Ovary (tissue), 3 donors: ENCODE data around the gene INTS7.

Source experiments
- EP300 ChIP-seq: sonication (generic); formaldehyde crosslinking; IDR thresholded peaks from one replicate; pipeline ENCODE4 v1.6.1; 2017; ENCODE audit warnings: antibody characterized with exemption
- TF ChIP-seq, protein P1 (sequence below), 3 donors: fragments of 450-650 bp in 2 of 3; fragments of 200-600 bp in 1 of 3; IDR thresholded peaks; one replicate each; pipeline versions ENCODE4 v1.5.1 to v1.8.0; 2016 to 2022; ENCODE audit warnings: antibody characterized with exemption in 3 of 3, mild to moderate bottlenecking in 1 of 3
- donor health status: DM: no; HTN: no; CAD: no.

DNA sequence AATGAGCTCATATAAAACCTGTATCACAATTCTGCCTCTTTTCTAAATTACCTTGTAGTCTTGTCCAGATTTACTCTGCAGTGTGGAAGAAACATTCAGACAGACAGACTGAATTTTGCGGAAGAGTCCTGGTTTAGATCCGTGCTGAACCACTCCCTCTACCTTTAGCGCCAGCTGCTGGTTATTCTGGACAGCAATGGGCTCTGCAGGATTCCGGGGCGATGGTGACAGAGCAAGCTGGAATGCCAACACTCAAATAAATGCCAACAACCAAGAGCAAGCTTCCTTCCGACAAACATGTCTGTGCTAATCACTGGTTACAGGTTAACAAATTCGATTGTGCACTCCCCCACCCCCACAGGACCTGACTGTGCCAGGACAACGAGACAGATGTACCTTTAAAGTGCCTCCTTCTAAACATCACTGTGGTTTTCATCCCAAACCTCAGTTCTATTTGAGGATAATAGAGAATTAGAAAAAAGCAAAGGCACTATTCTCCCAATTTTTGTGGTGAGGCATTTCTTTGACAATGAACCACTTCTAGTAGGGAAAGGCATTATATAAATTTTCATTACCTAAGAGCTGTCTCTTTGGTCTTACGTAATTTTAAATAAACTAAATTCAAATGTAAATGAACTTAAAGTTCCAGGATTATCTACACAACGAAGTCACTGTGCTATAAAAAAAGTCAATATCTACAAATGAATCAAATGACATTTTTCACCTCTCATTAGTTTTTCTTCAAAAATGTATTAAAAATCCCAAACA is 90.4 kb downstream of the INTS7 start:
- no peak for TF ChIP-seq EP300
- TF ChIP-seq, protein P1, sequence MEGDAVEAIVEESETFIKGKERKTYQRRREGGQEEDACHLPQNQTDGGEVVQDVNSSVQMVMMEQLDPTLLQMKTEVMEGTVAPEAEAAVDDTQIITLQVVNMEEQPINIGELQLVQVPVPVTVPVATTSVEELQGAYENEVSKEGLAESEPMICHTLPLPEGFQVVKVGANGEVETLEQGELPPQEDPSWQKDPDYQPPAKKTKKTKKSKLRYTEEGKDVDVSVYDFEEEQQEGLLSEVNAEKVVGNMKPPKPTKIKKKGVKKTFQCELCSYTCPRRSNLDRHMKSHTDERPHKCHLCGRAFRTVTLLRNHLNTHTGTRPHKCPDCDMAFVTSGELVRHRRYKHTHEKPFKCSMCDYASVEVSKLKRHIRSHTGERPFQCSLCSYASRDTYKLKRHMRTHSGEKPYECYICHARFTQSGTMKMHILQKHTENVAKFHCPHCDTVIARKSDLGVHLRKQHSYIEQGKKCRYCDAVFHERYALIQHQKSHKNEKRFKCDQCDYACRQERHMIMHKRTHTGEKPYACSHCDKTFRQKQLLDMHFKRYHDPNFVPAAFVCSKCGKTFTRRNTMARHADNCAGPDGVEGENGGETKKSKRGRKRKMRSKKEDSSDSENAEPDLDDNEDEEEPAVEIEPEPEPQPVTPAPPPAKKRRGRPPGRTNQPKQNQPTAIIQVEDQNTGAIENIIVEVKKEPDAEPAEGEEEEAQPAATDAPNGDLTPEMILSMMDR (IDR thresholded peaks at IDR 0.05), result no peak
